H9 (cell line): ENCODE measurements around the gene LRRC51. TPM values are rescaled to one million over a fixed set of nuclear protein-coding genes. Genes with fewer than 3 reads are reported as not detected.
A peak's percentile ranks its signal among the peaks of the same experiment; 100 is the strongest.

Experiments used
- DNase-seq: peaks from one replicate; pipeline ENCODE4 v3.0.0-alpha.2; 2017
- H2AFZ ChIP-seq: one replicate; pipeline ENCODE4 v1.6.1; 2013; ENCODE audit warnings: mild to moderate bottlenecking, low read length, control low read depth, moderate library complexity
- H2AK5ac ChIP-seq: 2 replicates; pipeline ENCODE4 v1.6.1; 2013; ENCODE audit warnings: low read length, control low read depth, mixed read lengths; ENCODE audit not compliant: insufficient read length
- H2BK120ac ChIP-seq: one replicate; pipeline ENCODE4 v1.6.1; 2013; ENCODE audit warnings: low read depth, mild to moderate bottlenecking, low read length, control low read depth, inconsistent platforms; ENCODE audit not compliant: poor library complexity, severe bottlenecking
- H2BK12ac ChIP-seq: 2 replicates; pipeline ENCODE4 v1.6.1; 2013; ENCODE audit warnings: low read length, control low read depth, mixed read lengths, low read depth; ENCODE audit not compliant: insufficient read length
- H2BK15ac ChIP-seq: 2 replicates; pipeline ENCODE4 v1.6.1; 2013; ENCODE audit warnings: low read depth, low read length, control low read depth
- H2BK20ac ChIP-seq: one replicate; pipeline ENCODE4 v1.6.1; 2013; ENCODE audit warnings: low read depth, mild to moderate bottlenecking, low read length, control low read depth, inconsistent platforms; ENCODE audit not compliant: poor library complexity, severe bottlenecking
- H2BK5ac ChIP-seq: 2 replicates; pipeline ENCODE4 v1.6.1; 2013; ENCODE audit warnings: low read length, control low read depth, mixed read lengths; ENCODE audit not compliant: insufficient read length
- H3K14ac ChIP-seq: 2 replicates; pipeline ENCODE4 v1.6.1; 2013; ENCODE audit warnings: low read length, control low read depth; ENCODE audit not compliant: insufficient read depth
- H3K18ac ChIP-seq: 2 replicates; pipeline ENCODE4 v1.6.1; 2013; ENCODE audit warnings: low read depth, mild to moderate bottlenecking, mixed read lengths, low read length, control low read depth; ENCODE audit not compliant: insufficient read length
- H3K23ac ChIP-seq: 2 replicates; pipeline ENCODE4 v1.6.1; 2013; ENCODE audit warnings: low read length, control low read depth, mixed read lengths, low read depth; ENCODE audit not compliant: insufficient read length
- H3K23me2 ChIP-seq: 2 replicates; pipeline ENCODE4 v1.6.1; 2013; ENCODE audit warnings: low read depth, mild to moderate bottlenecking, mixed read lengths, low read length, control low read depth; ENCODE audit not compliant: insufficient read length, poor library complexity, severe bottlenecking
- H3K27ac ChIP-seq: 2 replicates; pipeline ENCODE4 v1.5.1; 2013; ENCODE audit warnings: low read length, control low read depth, mixed read lengths, low read depth; ENCODE audit not compliant: insufficient read length
- H3K27me3 ChIP-seq: 2 replicates; pipeline ENCODE4 v1.6.1; 2013; ENCODE audit warnings: low read length, control low read depth, inconsistent platforms; ENCODE audit not compliant: insufficient read depth
- H3K4ac ChIP-seq: 2 replicates; pipeline ENCODE4 v1.6.1; 2013; ENCODE audit warnings: low read depth, mild to moderate bottlenecking, control low read depth, inconsistent platforms, low read length, moderate library complexity
- H3K4me1 ChIP-seq: 2 replicates; pipeline ENCODE4 v1.6.1; 2013; ENCODE audit warnings: low read length, control low read depth, inconsistent platforms; ENCODE audit not compliant: insufficient read depth
- H3K4me2 ChIP-seq: 2 replicates; pipeline ENCODE4 v1.6.1; 2013; ENCODE audit warnings: low read length, control low read depth, mixed read lengths; ENCODE audit not compliant: insufficient read length, insufficient read depth
- H3K56ac ChIP-seq: 2 replicates; pipeline ENCODE4 v1.6.1; 2013; ENCODE audit warnings: low read depth, mild to moderate bottlenecking, mixed read lengths, low read length, control low read depth; ENCODE audit not compliant: insufficient read length
- H3K79me1 ChIP-seq: 2 replicates; pipeline ENCODE4 v1.6.1; 2013; ENCODE audit warnings: low read depth, mild to moderate bottlenecking, moderate library complexity, low read length, control low read depth, inconsistent platforms; ENCODE audit not compliant: insufficient read depth, poor library complexity, severe bottlenecking
- H3K79me2 ChIP-seq: 2 replicates; pipeline ENCODE4 v1.6.1; 2013; ENCODE audit warnings: low read length, control low read depth, inconsistent platforms; ENCODE audit not compliant: insufficient read depth
- H3K9ac ChIP-seq: 2 replicates; pipeline ENCODE4 v1.6.1; 2013; ENCODE audit warnings: low read length, control low read depth, mixed read lengths; ENCODE audit not compliant: insufficient read length; ENCODE audit errors: extremely low read depth
- H3K9me3 ChIP-seq: one replicate; pipeline ENCODE4 v1.6.1; 2013; ENCODE audit warnings: low read depth, low read length, inconsistent platforms; ENCODE audit not compliant: control insufficient read depth
- H3T11ph ChIP-seq: one replicate; pipeline ENCODE4 v1.6.1; 2013; ENCODE audit warnings: mild to moderate bottlenecking, low read length, control low read depth, inconsistent platforms
- H4K20me1 ChIP-seq: one replicate; pipeline ENCODE4 v1.6.1; 2013; ENCODE audit not compliant: control insufficient read depth, insufficient read length, insufficient read depth
- H4K5ac ChIP-seq: 2 replicates; pipeline ENCODE4 v1.6.1; 2013; ENCODE audit warnings: low read depth, mild to moderate bottlenecking, mixed read lengths, low read length, control low read depth; ENCODE audit not compliant: insufficient read length
- H4K8ac ChIP-seq: replicated peaks from 2 replicates; pipeline ENCODE4 v1.6.1; 2013; ENCODE audit warnings: low read length, control low read depth, mixed read lengths, low read depth; ENCODE audit not compliant: insufficient read length
- H4K91ac ChIP-seq: 2 replicates; pipeline ENCODE4 v1.6.1; 2013; ENCODE audit warnings: low read depth, mild to moderate bottlenecking, moderate library complexity, mixed read lengths, low read length, control low read depth; ENCODE audit not compliant: insufficient read length
- H3K27ac Mint-ChIP-seq, 3 experiments: 2 replicates in 2 of 3; 3 replicates in 1 of 3; pipeline ENCODE4 v1.8.0; 2020 to 2021; ENCODE audit warnings: mixed read lengths in 3 of 3, mild to moderate bottlenecking in 1 of 3, moderate library complexity in 1 of 3
- H3K27me3 Mint-ChIP-seq: 2 replicates; pipeline ENCODE4 v1.8.0; 2021; ENCODE audit warnings: low read depth, mild to moderate bottlenecking, moderate library complexity, mixed read lengths
- H3K36me3 Mint-ChIP-seq, 3 experiments: 2 replicates in 2 of 3; 3 replicates in 1 of 3; pipeline ENCODE4 v1.8.0; 2020 to 2021; ENCODE audit warnings: low read depth in 3 of 3, mixed read lengths in 3 of 3; ENCODE audit not compliant: insufficient read depth in 1 of 3
- H3K4me1 Mint-ChIP-seq, 2 experiments: 2 replicates each; pipeline ENCODE4 v1.8.0; 2020; ENCODE audit warnings: mixed read lengths in 2 of 2
- H3K4me3 Mint-ChIP-seq, 2 experiments: 2 replicates in 1 of 2; 3 replicates in 1 of 2; pipeline ENCODE4 v1.8.0; 2020 to 2021; ENCODE audit warnings: mild to moderate bottlenecking in 2 of 2, mixed read lengths in 2 of 2, moderate library complexity in 1 of 2
- H3K9me3 Mint-ChIP-seq, 2 experiments: 2 replicates in 1 of 2; 3 replicates in 1 of 2; pipeline ENCODE4 v1.8.0; 2020; ENCODE audit warnings: mild to moderate bottlenecking in 2 of 2, mixed read lengths in 2 of 2, moderate library complexity in 1 of 2
- WGBS: extraction: QIAGEN DNeasy Blood & Tissue Kit; methylation state at CpG from one replicate; pipeline ENCODE4 v1.1.7; 2013; ENCODE audit warnings: missing lambda C conversion rate, low lambda C conversion rate, mixed read lengths; ENCODE audit not compliant: insufficient read length; ENCODE audit errors: extremely low coverage; 5-methylcytosine and 5-hydroxymethylcytosine counted together
- total RNA-seq: library from RNA; stranded (reverse); gene quantifications from 2 replicates; pipeline ENCODE4 v1.2.1, GENCODE V29; 2021
- TF ChIP-seq, protein P1 (sequence below): fragments of 200-600 bp; sonication (generic); conservative IDR thresholded peaks from 3 replicates; pipeline ENCODE4 v1.8.0; 2021; ENCODE audit warnings: antibody characterized with exemption, mild to moderate bottlenecking

The LRRC51 gene
- total RNA-seq, 1 experiment from 2014 or later = 3.1 TPM

GRCh38 chr11:72081821-72082453 is 1.3 kb downstream of the LRRC51 start:
- WGBS = no CpG with 5 or more reads among the region's 3 CpGs
- no peaks in the 10 kb centered on the region for H3K9me3 Mint-ChIP-seq
- no peak overlapping the region for H2AFZ ChIP-seq
- no peak overlapping the region for H4K5ac ChIP-seq
- peaks cover 20 to 27% of the 10 kb centered on the region in 2 experiments for H3K4me1 Mint-ChIP-seq
- no peak overlapping the region for H2BK12ac ChIP-seq
- H3K27me3 ChIP-seq = no peaks in the 10 kb centered on the region
- no peak for DNase-seq
- no peak overlapping the region for H3K56ac ChIP-seq
- no peaks in the 10 kb centered on the region for H3K4me1 ChIP-seq
- H3K23ac ChIP-seq = no peak overlapping the region
- no peak overlapping the region for H2BK120ac ChIP-seq
- H3K4me2 ChIP-seq = no peak overlapping the region
- peak overlapping the region; percentile 80 to 95; a peak in 4 of 5 replicates for H3K4me3 Mint-ChIP-seq
- peak overlapping the region; percentile 83 to 98 (median 97); a peak in 5 of 7 replicates for H3K27ac Mint-ChIP-seq
- no peaks in the 10 kb centered on the region for H4K20me1 ChIP-seq
- H3T11ph ChIP-seq = no peak overlapping the region
- H2BK20ac ChIP-seq = no peak overlapping the region
- H2AK5ac ChIP-seq = no peak overlapping the region
- no peak overlapping the region for H3K18ac ChIP-seq
- no peak overlapping the region for H2BK5ac ChIP-seq
- TF ChIP-seq, protein P1, sequence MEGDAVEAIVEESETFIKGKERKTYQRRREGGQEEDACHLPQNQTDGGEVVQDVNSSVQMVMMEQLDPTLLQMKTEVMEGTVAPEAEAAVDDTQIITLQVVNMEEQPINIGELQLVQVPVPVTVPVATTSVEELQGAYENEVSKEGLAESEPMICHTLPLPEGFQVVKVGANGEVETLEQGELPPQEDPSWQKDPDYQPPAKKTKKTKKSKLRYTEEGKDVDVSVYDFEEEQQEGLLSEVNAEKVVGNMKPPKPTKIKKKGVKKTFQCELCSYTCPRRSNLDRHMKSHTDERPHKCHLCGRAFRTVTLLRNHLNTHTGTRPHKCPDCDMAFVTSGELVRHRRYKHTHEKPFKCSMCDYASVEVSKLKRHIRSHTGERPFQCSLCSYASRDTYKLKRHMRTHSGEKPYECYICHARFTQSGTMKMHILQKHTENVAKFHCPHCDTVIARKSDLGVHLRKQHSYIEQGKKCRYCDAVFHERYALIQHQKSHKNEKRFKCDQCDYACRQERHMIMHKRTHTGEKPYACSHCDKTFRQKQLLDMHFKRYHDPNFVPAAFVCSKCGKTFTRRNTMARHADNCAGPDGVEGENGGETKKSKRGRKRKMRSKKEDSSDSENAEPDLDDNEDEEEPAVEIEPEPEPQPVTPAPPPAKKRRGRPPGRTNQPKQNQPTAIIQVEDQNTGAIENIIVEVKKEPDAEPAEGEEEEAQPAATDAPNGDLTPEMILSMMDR = no peak
- no peak overlapping the region for H3K14ac ChIP-seq
- no peaks in the 10 kb centered on the region for H3K9me3 ChIP-seq
- no peaks in the 10 kb centered on the region for H3K79me1 ChIP-seq
- H3K79me2 ChIP-seq = peaks cover 18% of the 10 kb centered on the region
- H4K8ac ChIP-seq = no peak overlapping the region
- no peaks in the 10 kb centered on the region; the same call in 1 of the 2 replicates for H3K27me3 Mint-ChIP-seq
- no peak overlapping the region for H2BK15ac ChIP-seq
- H3K36me3 Mint-ChIP-seq = peaks cover 0 to 5% (median 4%) of the 10 kb centered on the region in 3 experiments; a peak in 4 of 7 replicates
- H3K27ac ChIP-seq = no peak overlapping the region
- H3K9ac ChIP-seq = no peak overlapping the region
- peaks cover 7% of the 10 kb centered on the region for H3K23me2 ChIP-seq
- H4K91ac ChIP-seq = no peak overlapping the region
- no peak overlapping the region for H3K4ac ChIP-seq
